Right renal pelvis (tissue), 4 donors: ENCODE measurements around the gene SMG6. TPM values are rescaled to one million over a fixed set of nuclear protein-coding genes. Genes with fewer than 3 reads are reported as not detected.
"Not testable (repeated sequence)": the region's sequence is repeated elsewhere in the genome, so short reads cannot be mapped to it uniquely, and the experiment has no call there.

Source experiments
- DNase-seq, 4 donors: peaks; one replicate each; pipeline ENCODE4 v3.0.0-alpha.2; 2013; ENCODE audit warnings: low read depth in 4 of 4, low spot score in 3 of 4, missing footprints in 1 of 4
- polyA plus RNA-seq, 4 donors: library from polyadenylated mRNA; unstranded; fragments of 120-200 nt; gene quantifications; one replicate each; pipeline ENCODE4 v1.2.1, GENCODE V29; 2013; ENCODE audit not compliant: insufficient read length in 4 of 4

Gene SMG6
- polyA plus RNA-seq, 4 donors = 31.8 to 35.8 (median 33.1) TPM

GRCh38 chr17:2018716-2019510, 284.7 kb downstream of the SMG6 start:
- DNase-seq = no peak

DNA sequence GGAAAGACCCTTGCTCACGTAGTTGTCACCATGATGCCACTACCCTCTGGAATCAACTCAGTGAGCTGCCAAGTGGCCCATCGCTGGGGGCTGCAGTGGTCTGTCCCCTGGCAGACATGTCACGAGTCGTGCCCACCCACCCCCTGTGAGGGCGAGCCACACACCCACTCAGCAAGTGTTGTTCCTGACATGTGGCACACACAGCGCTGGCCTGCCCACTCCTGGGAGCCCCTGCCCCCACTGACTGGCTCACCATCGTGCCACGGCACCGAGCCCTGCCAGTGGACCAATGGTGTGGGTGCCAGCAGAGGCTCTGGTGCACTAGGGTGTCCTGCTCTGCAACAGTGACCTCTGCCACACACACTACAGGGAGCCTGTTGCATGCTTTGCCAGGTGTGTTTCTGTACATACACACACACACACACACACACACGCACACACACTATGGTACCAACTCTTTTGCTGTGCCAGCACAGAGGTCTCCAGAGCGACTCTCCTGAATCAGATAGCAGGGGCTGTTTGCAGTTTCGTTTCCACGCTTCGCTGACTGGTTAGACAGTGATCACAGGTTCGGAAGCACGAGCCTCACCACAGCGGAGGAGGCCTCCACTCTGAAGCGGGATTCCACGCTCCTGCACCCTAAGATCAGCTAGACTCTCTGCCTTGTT, 286.2 kb downstream of the SMG6 start:
- DNase-seq = no peak

GRCh38 chr17:2016494-2016893, 287.1 kb downstream of the SMG6 start:
- no peak for DNase-seq

- DNase-seq = no peak
These were observed 288.3 kb downstream of the SMG6 start for GRCh38 chr17:2015314-2015713.

GRCh38 chr17:2013994-2014317, 289.6 kb downstream of the SMG6 start:
- DNase-seq = no peak

- not testable (repeated sequence) for DNase-seq
These were observed 290.2 kb downstream of the SMG6 start for GRCh38 chr17:2013220-2013993.

- no peak for DNase-seq
These were observed 291.1 kb downstream of the SMG6 start for GRCh38 chr17:2012499-2012898.

- DNase-seq = no peak
These were observed 291.9 kb downstream of the SMG6 start for GRCh38 chr17:2011411-2012371.

Other genes with a start within 250 kb of the SMG6 start
- gene HIC1, start 248.7 kb downstream of the SMG6 start, polyA plus RNA-seq = 10 to 100 TPM; 15.3 to 30.0 (median 21.2) TPM
- gene SRR, start 165 bp upstream of the SMG6 start, polyA plus RNA-seq = 10 to 100 TPM; 19.3 to 27.3 (median 25.9) TPM
- gene TSR1, start 32.7 kb upstream of the SMG6 start, polyA plus RNA-seq = 10 to 100 TPM; 33.3 to 36.9 (median 35.0) TPM
- 10 to 100 TPM; 60.9 to 78.0 (median 68.4) TPM for gene SGSM2, start 33.7 kb upstream of the SMG6 start, polyA plus RNA-seq
- gene MNT, start 97.3 kb upstream of the SMG6 start, polyA plus RNA-seq = 10 to 100 TPM; 13.3 to 16.2 (median 14.0) TPM
- gene METTL16, start 208.1 kb upstream of the SMG6 start, polyA plus RNA-seq = 10 to 100 TPM; 37.2 to 47.0 (median 42.1) TPM